ENCODE results near the gene CSTF3. TPM values are rescaled to one million over a fixed set of nuclear protein-coding genes. Genes with fewer than 3 reads are reported as not detected.

Gene CSTF3
- polyA plus RNA-seq, 1 donor (not counting 4 experiments of a cell fraction or from before 2014, with no cell fraction given), result 41.1 TPM

DNA sequence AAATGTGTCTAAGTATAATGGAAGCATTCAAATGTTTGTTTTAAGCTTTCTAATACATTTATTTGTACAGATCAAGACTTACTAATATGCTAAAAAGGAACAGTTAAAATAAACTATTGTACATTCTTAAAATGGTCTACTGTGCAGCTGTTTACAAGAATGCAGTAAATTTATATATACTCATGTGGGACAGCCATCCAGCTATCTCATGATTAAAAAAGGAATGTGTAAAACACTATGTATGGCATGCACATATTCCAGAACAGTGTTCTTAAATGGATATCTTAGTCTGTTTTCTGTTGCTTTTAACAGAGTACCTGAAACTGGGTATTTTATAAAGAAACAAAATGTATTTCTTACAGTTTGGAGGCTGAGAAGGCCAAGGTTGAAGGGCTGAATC lies 30.2 kb upstream of the CSTF3 start:
- no peaks in the 10 kb centered on the region for H3K9me3 ChIP-seq (ENCODE audit: control insufficient read depth, low read depth, low read length)
- no peak overlapping the region for H3K27ac ChIP-seq (ENCODE audit: control insufficient read depth, insufficient read depth, low read length)
- H3K27me3 ChIP-seq (ENCODE audit: control insufficient read depth, extremely low read depth, insufficient read depth, low read length), result no peaks in the 10 kb centered on the region
- H3K9me1 ChIP-seq (ENCODE audit: control insufficient read depth, extremely low read depth, insufficient read depth, low read length), result no peaks in the 10 kb centered on the region
- H3K9ac ChIP-seq (ENCODE audit: control insufficient read depth, extremely low read depth, insufficient read depth, low read length), result no peak overlapping the region
- H3K4me3 ChIP-seq (ENCODE audit: control insufficient read depth in 2 of 3, extremely low read depth in 1 of 3, insufficient read depth in 2 of 3, low read depth in 1 of 3, low read length in 3 of 3), result no peak overlapping the region
- dilution Hi-C loops (cut with MboI; ENCODE audit: extremely low pct_ligation_motif_present, low sequenced_read_pairs), result no loop called here
- H3K4me1 ChIP-seq (ENCODE audit: control insufficient read depth, extremely low read depth, insufficient read depth, low read length), result no peaks in the 10 kb centered on the region
- H4K20me1 ChIP-seq (ENCODE audit: control insufficient read depth, extremely low read depth, insufficient read depth, low read length), result no peaks in the 10 kb centered on the region
- TF ChIP-seq CTCF (optimal IDR thresholded peaks at IDR 0.05 in 1 of 3, IDR thresholded peaks at IDR 0.05 in 1 of 3, conservative IDR thresholded peaks at IDR 0.05 in 1 of 3; ENCODE audit: extremely low read depth in 1 of 3, insufficient read depth in 2 of 3, low read length in 3 of 3) (no peak), EZH2 (IDR thresholded peaks at IDR 0.05; ENCODE audit: low read length) (no peak)
- H2AFZ ChIP-seq (ENCODE audit: control insufficient read depth, low read length), result no peak overlapping the region
- DNase-seq (ENCODE audit: low read depth, low spot score) (no peak), FAIRE-seq (no peak)
- no peaks in the 10 kb centered on the region for H3K36me3 ChIP-seq (ENCODE audit: control insufficient read depth in 2 of 2, extremely low read depth in 1 of 2, insufficient read depth in 2 of 2, low read length in 2 of 2)
- no peaks in the 10 kb centered on the region for H3K79me2 ChIP-seq (ENCODE audit: control insufficient read depth, insufficient read depth, low read length)
- H3K4me2 ChIP-seq (ENCODE audit: control insufficient read depth, extremely low read depth, insufficient read depth, low read depth, low read length), result no peak overlapping the region

DNA sequence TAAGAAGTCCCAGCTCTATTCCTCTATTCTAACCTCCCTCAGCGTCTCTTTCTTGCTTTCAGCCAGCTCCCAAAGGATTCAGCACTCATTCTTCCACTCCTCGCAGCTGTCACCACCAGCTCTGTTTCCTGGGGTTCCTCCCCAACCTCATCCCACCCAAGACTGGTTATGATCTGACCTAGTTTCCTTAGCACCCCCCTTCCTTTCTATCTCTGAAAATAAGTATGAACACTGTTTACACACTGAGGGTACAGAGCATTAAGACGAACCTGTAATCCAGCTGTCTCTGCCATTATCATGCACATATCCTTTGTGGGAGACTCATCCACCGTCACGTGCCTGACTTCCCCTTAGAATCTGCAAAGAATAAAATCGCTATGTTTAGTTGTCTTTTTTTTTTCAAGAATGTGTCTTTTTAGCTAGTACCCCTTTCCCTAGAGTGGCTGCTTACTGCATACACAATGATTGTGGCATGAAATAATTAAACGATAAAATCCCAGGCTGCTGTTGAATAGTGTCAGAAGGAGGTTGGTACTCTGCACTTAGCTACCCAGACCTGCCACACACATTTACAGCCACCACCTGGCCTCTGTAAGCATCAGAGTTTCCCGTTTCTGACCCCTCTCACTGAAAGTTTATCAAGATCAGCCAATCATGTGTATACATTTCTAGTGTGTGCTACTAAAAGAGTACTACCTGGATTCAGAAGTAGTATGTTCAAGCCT lies 26.9 kb upstream of the CSTF3 start:
- no peaks in the 10 kb centered on the region for H3K36me3 ChIP-seq (ENCODE audit: control insufficient read depth in 2 of 2, extremely low read depth in 1 of 2, insufficient read depth in 2 of 2, low read length in 2 of 2)
- H3K27me3 ChIP-seq (ENCODE audit: control insufficient read depth, extremely low read depth, insufficient read depth, low read length), result no peaks in the 10 kb centered on the region
- no peaks in the 10 kb centered on the region for H4K20me1 ChIP-seq (ENCODE audit: control insufficient read depth, extremely low read depth, insufficient read depth, low read length)
- no peak overlapping the region for H3K4me3 ChIP-seq (ENCODE audit: control insufficient read depth in 2 of 3, extremely low read depth in 1 of 3, insufficient read depth in 2 of 3, low read depth in 1 of 3, low read length in 3 of 3)
- no peaks in the 10 kb centered on the region for H3K9me3 ChIP-seq (ENCODE audit: control insufficient read depth, low read depth, low read length)
- H3K79me2 ChIP-seq (ENCODE audit: control insufficient read depth, insufficient read depth, low read length), result no peaks in the 10 kb centered on the region
- DNase-seq (ENCODE audit: low read depth, low spot score) (no peak), FAIRE-seq (no peak)
- H3K9me1 ChIP-seq (ENCODE audit: control insufficient read depth, extremely low read depth, insufficient read depth, low read length), result no peaks in the 10 kb centered on the region
- H3K9ac ChIP-seq (ENCODE audit: control insufficient read depth, extremely low read depth, insufficient read depth, low read length), result no peak overlapping the region
- H2AFZ ChIP-seq (ENCODE audit: control insufficient read depth, low read length), result no peak overlapping the region
- H3K27ac ChIP-seq (ENCODE audit: control insufficient read depth, insufficient read depth, low read length), result no peak overlapping the region
- dilution Hi-C loops (cut with MboI; ENCODE audit: extremely low pct_ligation_motif_present, low sequenced_read_pairs), result no loop called here
- H3K4me1 ChIP-seq (ENCODE audit: control insufficient read depth, extremely low read depth, insufficient read depth, low read length), result no peaks in the 10 kb centered on the region
- no peak overlapping the region for H3K4me2 ChIP-seq (ENCODE audit: control insufficient read depth, extremely low read depth, insufficient read depth, low read depth, low read length)
- TF ChIP-seq EZH2 (IDR thresholded peaks at IDR 0.05; ENCODE audit: low read length), result no peak
- TF ChIP-seq CTCF (optimal IDR thresholded peaks at IDR 0.05 in 1 of 3, IDR thresholded peaks at IDR 0.05 in 1 of 3, conservative IDR thresholded peaks at IDR 0.05 in 1 of 3; ENCODE audit: extremely low read depth in 1 of 3, insufficient read depth in 2 of 3, low read length in 3 of 3), result no peak

All from keratinocyte (primary cell).